Measurements from ENCODE around the gene HOXC4. TPM values are rescaled to one million over a fixed set of nuclear protein-coding genes. Genes with fewer than 3 reads are reported as not detected.

The HOXC4 gene
- total RNA-seq, 1 experiment from 2014 or later = 4.1 TPM

DNA sequence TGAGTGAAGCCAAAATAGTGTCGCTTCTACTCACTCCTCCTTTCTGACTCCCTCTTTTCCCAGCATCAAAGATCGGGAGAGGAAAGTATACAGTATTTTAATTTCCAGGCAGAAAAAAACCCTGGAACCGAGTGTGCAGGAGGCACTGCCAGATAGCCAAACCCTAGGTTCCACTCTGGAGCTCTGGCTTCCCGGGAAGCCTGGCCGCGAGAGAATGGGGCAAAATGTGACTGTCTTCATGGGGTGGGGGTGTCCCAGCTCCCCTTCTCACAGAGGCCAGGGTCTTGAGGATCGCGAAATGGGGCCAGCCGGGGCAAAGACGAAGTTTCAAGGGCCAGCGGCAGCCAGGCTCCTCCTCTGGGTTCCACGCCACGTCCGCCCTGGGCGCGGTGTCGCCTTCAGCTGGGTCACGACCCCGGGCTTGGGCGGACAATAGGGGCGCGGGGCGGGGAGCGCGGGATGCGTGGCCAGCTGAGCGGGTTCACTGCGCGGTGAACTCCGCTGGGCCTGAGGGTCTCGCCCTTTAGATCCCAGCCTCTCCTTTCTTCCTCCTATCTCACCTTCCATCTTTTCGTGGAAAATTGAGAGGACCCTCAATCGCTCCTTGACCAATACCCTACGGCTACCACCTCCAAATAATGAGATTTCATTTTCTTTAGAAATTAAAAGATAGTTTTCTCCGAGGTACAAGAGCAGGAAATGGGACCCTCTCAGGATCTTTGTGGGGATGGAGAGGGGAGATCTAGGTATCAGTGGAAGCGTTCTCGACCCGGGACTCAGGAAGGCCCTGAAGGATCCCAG, 6.7 kb downstream of the HOXC4 start:
- CTCF ChIA-PET = interaction anchor here (0.9 kb wide), 1 partner anchor 131 kb away, joined by 3 read pairs; no protein-coding TSS in a partner anchor
- no peaks in the 10 kb centered on the region for H3K27me3 Mint-ChIP-seq (ENCODE audit: insufficient read depth, unreplicated experiment)
- TF ChIP-seq, protein P1, sequence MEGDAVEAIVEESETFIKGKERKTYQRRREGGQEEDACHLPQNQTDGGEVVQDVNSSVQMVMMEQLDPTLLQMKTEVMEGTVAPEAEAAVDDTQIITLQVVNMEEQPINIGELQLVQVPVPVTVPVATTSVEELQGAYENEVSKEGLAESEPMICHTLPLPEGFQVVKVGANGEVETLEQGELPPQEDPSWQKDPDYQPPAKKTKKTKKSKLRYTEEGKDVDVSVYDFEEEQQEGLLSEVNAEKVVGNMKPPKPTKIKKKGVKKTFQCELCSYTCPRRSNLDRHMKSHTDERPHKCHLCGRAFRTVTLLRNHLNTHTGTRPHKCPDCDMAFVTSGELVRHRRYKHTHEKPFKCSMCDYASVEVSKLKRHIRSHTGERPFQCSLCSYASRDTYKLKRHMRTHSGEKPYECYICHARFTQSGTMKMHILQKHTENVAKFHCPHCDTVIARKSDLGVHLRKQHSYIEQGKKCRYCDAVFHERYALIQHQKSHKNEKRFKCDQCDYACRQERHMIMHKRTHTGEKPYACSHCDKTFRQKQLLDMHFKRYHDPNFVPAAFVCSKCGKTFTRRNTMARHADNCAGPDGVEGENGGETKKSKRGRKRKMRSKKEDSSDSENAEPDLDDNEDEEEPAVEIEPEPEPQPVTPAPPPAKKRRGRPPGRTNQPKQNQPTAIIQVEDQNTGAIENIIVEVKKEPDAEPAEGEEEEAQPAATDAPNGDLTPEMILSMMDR (IDR thresholded peaks at IDR 0.05; ENCODE audit: insufficient read depth in 1 of 2, low read depth in 1 of 2, low read length in 1 of 2, severe bottlenecking in 1 of 2, unreplicated experiment in 1 of 2) = no peak

DNA sequence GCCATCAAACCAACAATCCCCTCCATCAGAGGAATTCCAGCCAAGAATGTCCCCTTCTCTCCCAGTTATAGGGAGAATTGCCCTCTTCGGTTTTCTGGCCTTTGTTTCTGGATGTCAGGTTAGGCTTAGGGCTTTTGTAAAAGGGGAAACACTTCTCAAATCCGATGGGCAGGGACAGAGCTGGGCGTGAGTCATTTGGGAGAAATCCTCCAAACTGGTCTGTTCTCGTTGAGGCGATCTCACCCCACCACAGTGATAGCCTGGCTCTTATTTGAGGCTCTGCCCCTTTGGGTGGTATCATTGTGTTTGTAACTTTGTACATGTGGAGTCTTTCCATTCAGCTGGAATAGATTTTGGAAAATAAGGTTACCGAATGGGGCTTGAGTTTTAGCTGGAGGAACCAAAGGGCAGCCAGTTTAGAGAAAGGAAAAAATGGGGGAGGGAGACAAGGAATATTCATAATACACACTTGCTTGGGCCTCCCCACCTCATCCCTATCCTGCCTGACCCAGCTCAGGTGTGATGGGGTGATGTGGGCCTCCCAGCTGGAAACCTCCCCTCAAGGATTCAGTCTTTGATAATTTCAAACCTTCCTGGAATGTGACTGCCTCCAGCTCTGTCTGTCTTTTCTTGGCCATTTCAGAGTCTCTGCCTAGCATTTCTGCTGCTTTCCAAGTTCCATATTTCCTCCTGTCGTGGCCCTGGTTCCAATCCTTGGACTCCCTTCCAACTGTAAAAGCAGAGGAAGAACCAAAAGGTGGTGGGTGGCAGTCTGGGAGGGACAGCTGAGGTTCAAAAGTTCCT, 7.5 kb downstream of the HOXC4 start:
- no peaks in the 10 kb centered on the region for H3K9me3 Mint-ChIP-seq (ENCODE audit: unreplicated experiment)
- no TSS peak for BruUV-seq (replicated peaks)
- no peak overlapping the region for H3K27ac Mint-ChIP-seq (ENCODE audit: unreplicated experiment)
- H3K36me3 Mint-ChIP-seq (ENCODE audit: insufficient read depth, unreplicated experiment) = peaks cover 6% of the 10 kb centered on the region
- H3K36me3 ChIP-seq (ENCODE audit: control insufficient read depth, insufficient read depth, low read length) = no peaks in the 10 kb centered on the region
- POLR2A ChIA-PET = interaction anchor here (0.6 kb wide), 1 partner anchor 621 kb away, joined by 5 read pairs; no protein-coding TSS in a partner anchor
- CTCF ChIA-PET = interaction anchor here (0.5 to 0.6 kb wide), 2 partner anchors 9 to 12 kb away, joined by 3 to 4 read pairs; no protein-coding TSS in a partner anchor
- no peak overlapping the region for H3K4me3 Mint-ChIP-seq (ENCODE audit: unreplicated experiment)
- H3K27me3 Mint-ChIP-seq (ENCODE audit: insufficient read depth, unreplicated experiment) = no peaks in the 10 kb centered on the region
- no peak for DNase-seq
- H3K4me3 ChIP-seq (ENCODE audit: low read depth, low read length) = no peak overlapping the region
- H3K9me3 ChIP-seq = no peaks in the 10 kb centered on the region
- TF ChIP-seq, protein P1 (IDR thresholded peaks at IDR 0.05; ENCODE audit: insufficient read depth in 1 of 2, low read depth in 1 of 2, low read length in 1 of 2, severe bottlenecking in 1 of 2, unreplicated experiment in 1 of 2) = no peak
- intact Hi-C loops (cut with micrococcal nuclease; ENCODE audit: unreplicated experiment) = no loop called here
- no peaks in the 10 kb centered on the region for H3K27me3 ChIP-seq (replicated peaks; ENCODE audit: control insufficient read depth, insufficient read depth, low read length)
- peaks cover 28% of the 10 kb centered on the region for H3K4me1 Mint-ChIP-seq (ENCODE audit: low read depth, unreplicated experiment)
- peaks cover 19% of the 10 kb centered on the region; the same call in 1 of the 2 replicates for H3K4me1 ChIP-seq

More for the DNA sequence above, 6.7 kb downstream of the HOXC4 start:
- no peaks in the 10 kb centered on the region for H3K27me3 ChIP-seq (replicated peaks; ENCODE audit: control insufficient read depth, insufficient read depth, low read length)
- no peak overlapping the region for H3K4me3 Mint-ChIP-seq (ENCODE audit: unreplicated experiment)
- H3K4me3 ChIP-seq (ENCODE audit: low read depth, low read length) = no peak overlapping the region
- intact Hi-C loops (cut with micrococcal nuclease; ENCODE audit: unreplicated experiment) = no loop called here
- H3K4me1 Mint-ChIP-seq (ENCODE audit: low read depth, unreplicated experiment) = peaks cover 35% of the 10 kb centered on the region
- no TSS peak for BruUV-seq (replicated peaks)
- peaks cover 27% of the 10 kb centered on the region for H3K4me1 ChIP-seq
- H3K36me3 ChIP-seq (ENCODE audit: control insufficient read depth, insufficient read depth, low read length) = no peaks in the 10 kb centered on the region
- no peaks in the 10 kb centered on the region for H3K9me3 Mint-ChIP-seq (ENCODE audit: unreplicated experiment)
- H3K36me3 Mint-ChIP-seq (ENCODE audit: insufficient read depth, unreplicated experiment) = peaks cover 6% of the 10 kb centered on the region
- POLR2A ChIA-PET = interaction anchor here (0.6 kb wide), 1 partner anchor 620 kb away, joined by 5 read pairs; no protein-coding TSS in a partner anchor
- no peak overlapping the region for H3K27ac Mint-ChIP-seq (ENCODE audit: unreplicated experiment)
- DNase-seq = no peak
- no peaks in the 10 kb centered on the region for H3K9me3 ChIP-seq

DNA sequence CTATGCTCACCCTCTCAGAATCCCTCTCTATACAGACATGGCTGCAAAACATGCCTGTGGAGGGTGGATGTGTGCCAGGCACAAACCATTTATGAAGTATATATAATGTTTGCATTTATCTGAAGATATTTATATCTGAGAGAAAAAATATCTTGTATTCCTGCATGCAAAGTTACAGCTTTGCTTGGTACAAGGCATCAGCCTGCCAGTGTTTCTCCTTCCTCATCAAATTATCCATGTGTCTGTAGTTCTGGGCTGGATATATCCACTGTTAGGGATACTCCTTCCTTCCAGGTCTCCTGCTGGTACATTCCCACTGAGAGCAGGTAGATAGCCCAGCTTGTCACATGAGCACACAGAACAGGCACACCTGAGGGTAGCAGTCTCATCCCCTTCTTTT, 12.0 kb downstream of the HOXC4 start:
- ChIA-PET POLR2A (no interaction called here), CTCF (no interaction called here)
- H3K4me3 ChIP-seq (ENCODE audit: low read depth, low read length) = no peak overlapping the region
- Mint-ChIP-seq H3K36me3 (ENCODE audit: insufficient read depth, unreplicated experiment) (no peaks in the 10 kb centered on the region), H3K4me1 (ENCODE audit: low read depth, unreplicated experiment) (peaks cover 31% of the 10 kb centered on the region), H3K27ac (ENCODE audit: unreplicated experiment) (no peak overlapping the region), H3K4me3 (ENCODE audit: unreplicated experiment) (no peak overlapping the region), H3K9me3 (ENCODE audit: unreplicated experiment) (no peaks in the 10 kb centered on the region), H3K27me3 (ENCODE audit: insufficient read depth, unreplicated experiment) (no peaks in the 10 kb centered on the region)
- TF ChIP-seq, protein P1 (IDR thresholded peaks at IDR 0.05; ENCODE audit: insufficient read depth in 1 of 2, low read depth in 1 of 2, low read length in 1 of 2, severe bottlenecking in 1 of 2, unreplicated experiment in 1 of 2) = no peak
- no TSS peak for BruUV-seq (replicated peaks)
- peaks cover 22% of the 10 kb centered on the region for H3K4me1 ChIP-seq
- no peaks in the 10 kb centered on the region for H3K27me3 ChIP-seq (replicated peaks; ENCODE audit: control insufficient read depth, insufficient read depth, low read length)
- intact Hi-C loops (cut with micrococcal nuclease; ENCODE audit: unreplicated experiment) = no loop called here
- H3K9me3 ChIP-seq = no peaks in the 10 kb centered on the region
- no peaks in the 10 kb centered on the region for H3K36me3 ChIP-seq (ENCODE audit: control insufficient read depth, insufficient read depth, low read length)
- no peak for DNase-seq
